ENCODE measurements around the gene FER.
"Not testable (repeated sequence)": the region's sequence is repeated elsewhere in the genome, so short reads cannot be mapped to it uniquely, and the experiment has no call there.

The FER gene

DNA sequence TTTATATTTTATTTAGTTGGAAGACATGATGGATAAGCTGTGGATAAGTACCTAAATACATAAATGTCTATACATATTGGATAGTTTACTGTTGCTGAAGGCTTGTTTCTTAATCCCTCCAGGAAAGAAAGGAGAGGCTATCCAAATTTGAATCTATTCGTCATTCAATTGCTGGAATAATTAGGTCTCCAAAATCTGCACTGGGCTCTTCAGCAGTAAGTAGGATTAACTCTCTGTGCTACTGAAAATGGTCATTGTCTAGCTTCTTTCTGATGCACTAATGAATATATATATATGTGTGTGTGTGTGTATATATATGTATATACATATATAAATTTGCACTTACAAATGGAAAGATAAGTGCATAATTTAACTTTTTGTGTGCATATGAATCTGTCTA is 198.3 kb downstream of the FER start:
- in situ Hi-C loops (cut with HindIII; ENCODE audit: low sequenced_read_pairs): no loop called here

DNA sequence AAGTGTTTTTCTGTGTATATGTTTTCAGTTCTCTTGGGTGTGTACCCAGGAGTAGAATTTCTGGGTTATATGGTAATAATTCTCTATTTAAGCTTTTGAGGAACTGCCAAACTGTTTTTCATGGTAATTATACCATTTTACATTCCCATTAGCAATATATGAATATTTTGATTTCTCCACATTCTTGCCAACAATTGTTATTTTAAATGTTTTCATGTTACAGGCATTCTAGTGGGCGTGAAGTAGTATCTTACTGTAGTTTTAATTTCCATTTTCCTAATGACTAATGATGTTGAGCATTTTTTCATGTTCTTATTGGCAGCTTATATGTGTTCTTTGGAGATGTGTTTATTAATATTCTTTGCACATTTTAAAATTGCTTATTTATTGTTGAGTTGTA is 199.5 kb downstream of the FER start:
- in situ Hi-C loops (cut with HindIII; ENCODE audit: low sequenced_read_pairs): no loop called here

DNA sequence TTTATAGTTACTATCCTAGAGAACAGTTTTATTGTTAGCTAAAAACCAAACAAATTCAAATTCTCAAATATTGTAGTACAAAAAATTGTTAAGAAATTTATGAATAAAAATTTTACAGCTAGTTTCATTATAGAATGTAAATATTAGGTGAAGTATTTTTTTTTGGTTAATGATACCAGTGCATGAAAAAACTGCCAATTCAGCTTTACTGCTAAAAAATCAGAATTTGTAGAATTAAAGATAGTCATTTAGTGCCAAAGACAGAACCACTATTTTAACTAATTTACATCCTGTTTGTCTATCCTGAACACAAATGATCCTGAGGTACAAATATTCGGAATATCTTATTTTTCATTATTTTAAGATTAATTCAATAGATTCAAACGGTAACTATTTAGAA is 202.6 kb downstream of the FER start:
- in situ Hi-C loops (cut with HindIII; ENCODE audit: low sequenced_read_pairs): no loop called here

DNA sequence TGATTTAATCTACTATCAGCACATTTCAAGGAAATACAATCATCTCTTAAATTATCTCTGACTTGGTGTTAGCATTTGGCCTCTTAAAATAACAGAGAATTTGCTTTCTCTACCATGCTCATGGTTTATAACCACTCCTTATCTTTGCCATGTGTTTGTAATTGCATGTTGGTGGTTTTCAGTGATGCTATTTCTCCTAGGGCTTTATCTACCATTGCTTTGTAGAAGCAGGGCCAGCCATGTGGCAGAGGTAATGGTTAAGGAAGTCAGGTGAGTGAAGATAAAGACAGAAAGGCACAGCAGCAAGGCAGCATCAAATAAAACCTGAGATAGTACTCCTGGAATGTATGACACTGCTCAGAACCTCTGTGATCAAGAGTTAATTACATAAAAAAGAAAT is 206.2 kb downstream of the FER start:
- in situ Hi-C loops (cut with HindIII; ENCODE audit: low sequenced_read_pairs): no loop called here

DNA sequence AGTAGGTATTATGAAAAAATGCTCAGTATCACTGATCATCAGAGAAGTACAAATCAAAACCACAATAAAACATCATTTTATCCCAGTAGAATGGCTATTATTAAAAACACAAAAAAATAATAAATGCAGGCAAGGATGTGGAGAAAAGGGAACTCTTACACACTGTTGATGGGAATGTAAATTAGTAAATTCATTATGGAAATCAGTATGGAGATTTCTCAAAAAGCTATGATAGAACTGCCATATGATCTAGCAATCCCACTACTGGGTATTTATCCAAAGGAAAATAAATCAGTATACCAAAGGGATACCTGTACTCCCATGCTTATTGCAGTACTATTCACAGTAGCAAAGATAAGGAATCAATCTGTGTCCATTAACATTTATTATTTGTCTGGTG is 209.6 kb downstream of the FER start:
- in situ Hi-C loops (cut with HindIII; ENCODE audit: low sequenced_read_pairs): no loop called here

DNA sequence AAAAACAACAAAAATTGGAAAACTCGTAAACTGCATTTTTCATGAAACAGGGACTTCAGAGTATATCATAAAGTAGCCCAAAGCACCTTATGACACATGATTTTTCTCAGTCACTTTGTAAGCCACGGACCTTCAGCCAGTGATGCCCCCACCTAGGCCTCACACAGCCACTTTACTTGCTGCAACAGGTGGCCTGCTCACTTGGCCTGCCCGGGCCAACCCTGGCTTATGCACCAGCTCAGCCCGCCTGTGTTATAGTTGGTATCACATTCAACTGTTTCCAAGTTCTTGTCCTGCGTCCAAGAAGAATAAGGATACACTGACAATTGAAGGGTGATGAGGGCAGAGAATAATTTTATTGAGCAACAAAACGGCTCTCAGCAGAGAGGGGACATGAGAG is 219.2 kb downstream of the FER start:
- in situ Hi-C loops (cut with HindIII; ENCODE audit: low sequenced_read_pairs): no loop called here

DNA sequence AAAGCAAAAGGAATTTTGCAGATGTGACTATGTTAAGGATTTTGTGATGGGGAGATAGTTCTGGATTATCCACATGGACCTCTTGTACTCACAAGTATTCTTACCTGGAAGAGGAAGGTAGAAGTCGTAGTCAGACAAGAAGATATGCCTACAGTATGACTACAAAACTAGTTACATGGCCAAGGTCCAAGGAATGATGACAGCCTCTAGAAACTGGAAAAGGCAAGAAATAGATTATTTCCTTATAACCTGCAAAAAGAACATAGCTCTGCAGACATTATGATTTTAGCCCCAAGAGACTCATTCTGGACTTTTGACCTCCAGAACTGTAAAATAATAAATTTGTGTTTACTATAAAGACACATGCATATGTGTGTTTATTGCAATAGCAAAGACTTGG is 226.9 kb downstream of the FER start:
- in situ Hi-C loops (cut with HindIII; ENCODE audit: low sequenced_read_pairs): no loop called here

DNA sequence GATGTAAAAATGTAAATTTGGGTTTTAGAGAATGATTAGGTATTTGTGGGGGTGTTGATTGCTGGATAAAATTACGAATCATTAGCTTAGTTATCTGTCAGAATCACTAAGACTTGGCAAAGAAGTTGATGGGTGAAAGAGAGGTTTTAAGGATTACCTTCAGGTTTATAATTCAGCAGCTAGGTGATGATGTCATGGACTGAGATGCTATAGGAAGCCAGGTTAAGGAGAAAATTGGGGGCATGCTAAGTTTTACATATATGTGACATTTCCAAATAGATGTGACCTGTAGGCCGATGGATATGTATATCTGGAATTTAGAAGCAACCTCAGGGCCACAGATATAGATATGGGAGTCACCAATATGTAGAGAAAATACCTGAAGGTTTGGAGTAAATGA is 228.0 kb downstream of the FER start:
- in situ Hi-C loops (cut with HindIII; ENCODE audit: low sequenced_read_pairs): no loop called here

DNA sequence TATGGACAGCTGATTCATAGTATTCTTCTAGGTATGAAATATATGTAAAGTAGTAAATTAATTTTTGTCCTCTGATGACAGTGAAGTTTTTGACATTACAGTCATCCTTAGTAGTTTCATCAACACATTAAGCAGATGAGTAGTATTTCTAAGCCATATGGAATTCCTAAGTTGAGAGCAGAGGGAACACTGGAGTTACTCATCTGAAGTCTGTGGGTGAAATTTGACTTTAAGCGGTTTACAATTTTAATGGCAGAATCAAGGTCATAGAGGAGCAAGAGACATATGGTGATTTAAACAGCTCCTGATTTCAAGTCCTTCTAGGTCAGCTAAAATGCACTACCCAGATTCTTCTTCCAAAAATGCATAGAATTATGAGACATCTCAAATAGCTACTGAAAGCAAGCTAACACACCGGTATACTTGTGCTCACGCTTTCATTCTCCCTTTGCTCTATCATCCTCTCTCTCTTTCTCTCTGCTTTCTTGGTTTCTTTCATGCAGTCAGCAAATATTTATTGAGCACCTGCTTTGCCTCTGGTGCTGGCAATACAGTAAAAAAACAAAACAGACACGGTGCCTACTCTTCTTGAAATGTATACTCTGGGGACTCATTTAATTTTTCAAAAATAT is 235.9 kb downstream of the FER start:
- in situ Hi-C loops (cut with HindIII; ENCODE audit: low sequenced_read_pairs): no loop called here

DNA sequence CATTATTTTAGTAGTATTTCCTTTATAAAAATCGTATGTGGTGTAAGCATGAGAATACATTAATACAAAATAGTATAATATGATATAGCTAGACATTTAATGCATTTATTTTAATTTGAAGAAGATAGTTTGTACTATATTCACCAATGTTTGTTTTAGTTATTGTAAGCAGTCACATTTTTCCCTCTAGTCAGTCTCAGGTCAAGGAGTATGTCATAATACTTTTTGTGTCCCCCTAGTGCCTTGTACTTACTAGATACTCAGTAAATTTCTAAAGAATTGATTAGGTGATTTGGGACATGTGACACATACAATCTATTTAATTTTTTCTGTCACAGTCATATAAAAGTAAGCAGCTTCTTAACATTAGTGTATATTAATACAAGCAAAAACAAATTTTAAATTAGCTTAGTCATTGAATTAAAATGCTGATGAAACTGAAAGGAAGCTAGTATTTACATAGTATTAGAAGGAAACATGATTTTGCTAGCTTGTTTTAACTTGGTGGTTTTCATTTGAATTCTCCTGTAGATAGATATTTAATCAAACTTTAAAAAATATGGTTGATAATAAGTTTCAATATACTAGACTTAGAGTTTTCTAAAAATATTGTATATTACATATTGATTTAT is 242.2 kb downstream of the FER start:
- in situ Hi-C loops (cut with HindIII; ENCODE audit: low sequenced_read_pairs): no loop called here

DNA sequence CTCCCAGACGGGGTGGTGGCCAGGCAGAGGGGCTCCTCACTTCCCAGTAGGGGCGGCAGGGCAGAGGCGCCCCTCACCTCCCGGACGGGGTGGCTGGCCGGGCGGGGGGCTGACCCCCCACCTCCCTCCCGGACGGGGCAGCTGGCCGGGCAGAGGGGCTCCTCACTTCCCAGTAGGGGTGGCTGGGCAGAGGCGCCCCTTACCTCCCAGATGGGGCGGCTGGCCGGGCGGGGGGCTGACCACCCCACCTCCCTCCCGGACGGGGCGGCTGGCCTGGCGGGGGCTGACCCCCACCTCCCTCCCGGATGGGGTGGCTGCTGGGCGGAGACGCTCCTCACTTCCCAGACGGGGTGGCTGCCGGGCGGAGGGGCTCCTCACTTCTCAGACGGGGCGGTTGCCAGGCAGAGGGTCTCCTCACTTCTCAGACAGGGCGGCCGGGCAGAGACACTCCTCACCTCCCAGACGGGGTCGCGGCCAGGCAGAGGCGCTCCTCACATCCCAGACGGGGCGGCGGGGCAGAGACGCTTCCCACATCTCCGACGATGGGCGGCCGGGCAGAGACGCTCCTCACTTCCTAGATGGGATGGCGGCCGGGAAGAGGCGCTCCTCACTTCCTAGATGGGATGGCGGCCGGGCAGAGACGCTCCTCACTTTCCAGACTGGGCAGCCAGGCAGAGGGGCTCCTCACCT is 244.8 kb downstream of the FER start:
- in situ Hi-C loops (cut with HindIII; ENCODE audit: low sequenced_read_pairs): not testable (repeated sequence)

DNA sequence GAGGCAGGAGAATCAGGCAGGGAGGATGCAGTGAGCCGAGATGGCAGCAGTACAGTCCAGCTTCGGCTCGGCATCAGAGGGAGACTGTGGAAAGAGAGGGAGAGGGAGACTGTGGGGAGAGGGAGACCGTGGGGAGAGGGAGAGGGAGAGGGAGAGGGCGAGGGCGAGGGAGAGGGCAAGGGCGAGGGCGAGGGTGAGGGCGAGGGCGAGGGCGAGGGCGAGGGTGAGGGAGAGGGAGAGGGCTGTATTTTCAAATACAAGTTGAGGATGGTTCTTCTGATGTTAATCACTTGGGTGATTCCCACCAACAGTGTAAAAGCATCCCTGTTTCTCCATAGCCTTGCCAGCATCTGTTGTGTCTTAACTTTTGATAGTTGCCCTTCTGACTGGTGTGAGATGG is 245.7 kb downstream of the FER start:
- in situ Hi-C loops (cut with HindIII; ENCODE audit: low sequenced_read_pairs): not testable (repeated sequence)

DNA sequence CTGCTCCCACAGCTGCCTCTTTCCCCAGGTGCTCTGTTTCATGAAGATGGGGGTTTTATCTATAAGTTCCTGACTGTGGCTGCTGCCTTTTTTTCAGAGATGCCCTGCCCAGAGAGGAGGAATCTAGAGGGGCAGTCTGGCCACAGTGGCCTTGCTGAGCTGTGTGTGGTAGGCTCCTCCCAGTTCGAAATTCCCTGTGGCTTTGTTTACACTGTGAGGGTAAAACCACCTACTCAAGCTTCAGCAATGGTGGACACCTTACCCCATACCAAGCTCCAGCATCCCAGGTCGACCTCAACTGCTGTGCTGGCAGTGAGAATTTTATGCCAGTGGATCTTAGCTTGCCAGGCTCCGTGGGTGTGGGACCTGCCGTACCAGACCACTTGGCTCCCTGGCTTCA is 250.0 kb downstream of the FER start:
- in situ Hi-C loops (cut with HindIII; ENCODE audit: low sequenced_read_pairs): no loop called here

DNA sequence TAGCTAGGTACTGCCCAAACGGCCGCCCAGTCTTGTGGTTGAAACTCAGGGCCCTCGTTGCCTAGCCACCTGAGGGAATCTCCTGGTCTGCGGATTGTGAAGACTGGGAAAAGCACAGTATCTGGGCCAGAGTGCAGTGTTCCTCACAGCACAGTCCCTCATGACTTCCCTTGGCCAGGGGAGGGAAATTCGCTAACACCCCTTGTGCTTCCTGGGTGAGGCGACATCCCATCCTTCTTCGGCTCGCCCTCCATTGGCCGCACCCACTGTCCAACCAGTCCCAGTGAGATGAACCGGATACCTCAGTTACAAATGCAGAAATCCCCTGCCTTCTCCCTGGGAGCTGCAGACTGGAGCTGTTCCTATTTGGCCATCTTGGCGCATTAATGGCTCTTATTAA is 250.5 kb downstream of the FER start:
- in situ Hi-C loops (cut with HindIII; ENCODE audit: low sequenced_read_pairs): no loop called here

DNA sequence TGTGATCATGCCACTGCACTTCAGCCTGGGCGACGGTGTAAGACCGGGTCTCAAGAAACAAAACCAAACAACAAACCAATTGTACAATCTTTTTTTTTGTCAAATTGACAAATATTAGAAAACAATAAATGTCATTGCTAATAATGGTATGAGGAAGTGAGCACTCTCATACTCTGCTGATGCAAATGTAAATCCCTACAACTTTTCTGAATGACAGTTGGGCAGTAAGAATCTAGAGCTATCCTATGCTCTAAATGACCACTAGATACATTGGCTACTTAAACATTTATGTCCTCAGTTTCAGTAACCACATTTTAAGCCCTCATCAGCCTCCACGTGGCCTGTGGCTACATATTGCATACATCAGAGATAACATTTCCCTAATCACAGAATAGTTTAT is 256.2 kb downstream of the FER start:
- in situ Hi-C loops (cut with HindIII; ENCODE audit: low sequenced_read_pairs): no loop called here

DNA sequence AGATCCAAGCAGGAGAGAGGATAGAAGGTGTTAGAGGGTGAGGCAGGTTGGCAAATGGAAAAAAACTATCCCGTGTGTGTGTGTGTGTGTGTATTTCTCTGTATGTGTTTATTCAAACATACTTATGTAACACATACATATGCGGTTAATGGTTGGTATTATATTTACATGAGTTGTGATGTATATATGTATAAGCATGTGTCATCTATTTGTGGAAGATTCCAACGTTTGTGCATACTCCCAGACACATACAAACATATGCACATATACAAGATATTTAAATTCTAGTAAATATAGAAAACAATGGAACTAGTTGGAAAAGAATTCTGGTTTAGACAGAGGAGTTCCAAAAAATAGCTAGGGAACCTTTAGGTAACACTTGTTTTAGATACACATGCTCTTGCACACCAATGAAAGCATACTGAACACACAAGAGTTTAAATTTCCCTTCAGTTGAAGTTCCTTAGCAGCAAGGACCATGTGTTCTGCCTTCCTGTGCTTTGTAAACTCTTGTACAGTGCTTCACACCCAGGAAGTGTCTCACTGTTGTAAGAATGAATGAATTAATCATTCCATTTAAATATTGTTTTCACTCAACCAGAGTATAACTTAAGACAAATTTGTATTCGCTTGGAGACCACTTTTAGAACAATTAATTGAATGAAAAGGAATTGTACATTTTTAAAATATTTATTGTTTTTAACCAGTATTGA is 257.8 kb downstream of the FER start:
- in situ Hi-C loops (cut with HindIII; ENCODE audit: low sequenced_read_pairs): no loop called here

DNA sequence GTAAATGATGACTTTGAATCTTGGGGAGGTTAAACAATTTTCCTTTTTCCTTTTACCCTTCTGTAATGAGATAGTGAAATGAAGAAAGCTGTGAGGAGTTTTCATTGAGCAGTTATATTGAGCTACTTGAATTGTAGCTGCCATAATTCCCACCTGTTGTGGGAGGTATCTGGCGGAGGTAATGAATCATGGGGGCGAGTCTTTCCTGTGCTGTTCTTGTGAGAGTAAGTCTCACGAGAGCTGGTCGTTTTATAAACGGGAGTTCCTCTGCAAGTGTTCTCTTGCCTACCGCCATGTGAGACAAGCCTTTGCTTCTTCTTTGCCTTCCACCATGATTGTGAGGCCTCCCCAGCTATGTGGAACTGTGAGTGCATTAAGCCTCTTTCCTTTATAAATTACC is 258.4 kb downstream of the FER start:
- in situ Hi-C loops (cut with HindIII; ENCODE audit: low sequenced_read_pairs): no loop called here

DNA sequence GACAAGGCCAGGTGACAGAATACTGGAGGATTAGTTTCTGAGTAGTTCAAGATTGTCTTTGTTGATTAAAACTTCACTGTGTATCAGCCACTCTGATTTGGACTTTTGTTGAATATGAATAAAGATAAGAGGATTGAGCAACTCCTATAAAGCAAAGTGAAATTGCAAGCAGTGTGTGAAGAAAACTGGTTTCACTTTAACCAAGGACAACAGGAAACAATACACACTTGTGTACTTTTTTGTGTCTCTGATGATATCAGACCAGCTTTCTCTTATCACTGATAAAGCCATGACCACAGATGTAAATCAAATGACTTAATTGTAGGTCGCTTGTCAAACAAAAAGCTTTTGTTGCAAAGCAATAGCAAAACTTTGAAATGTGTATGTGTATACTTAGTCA is 268.6 kb downstream of the FER start:
- in situ Hi-C loops (cut with HindIII; ENCODE audit: low sequenced_read_pairs): no loop called here

DNA sequence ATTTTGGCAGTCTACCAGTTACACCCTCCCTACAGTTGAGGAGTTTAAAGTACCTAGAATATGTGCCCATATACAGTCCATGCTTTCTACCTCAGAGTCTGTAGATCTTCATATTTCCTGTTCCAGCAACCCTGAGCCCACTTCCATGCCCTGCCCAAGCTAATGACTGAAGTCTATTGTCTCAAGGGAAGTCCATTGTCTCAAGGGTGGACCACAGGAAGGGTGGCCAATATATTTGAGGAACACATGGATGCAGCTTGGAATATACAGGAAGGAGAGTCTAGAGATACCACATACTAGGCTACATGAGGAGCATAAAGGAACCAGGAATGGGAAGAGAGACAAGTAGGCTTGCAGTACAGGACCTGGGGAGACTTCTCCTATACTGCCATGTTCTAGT is 274.4 kb downstream of the FER start:
- in situ Hi-C loops (cut with HindIII; ENCODE audit: low sequenced_read_pairs): no loop called here

DNA sequence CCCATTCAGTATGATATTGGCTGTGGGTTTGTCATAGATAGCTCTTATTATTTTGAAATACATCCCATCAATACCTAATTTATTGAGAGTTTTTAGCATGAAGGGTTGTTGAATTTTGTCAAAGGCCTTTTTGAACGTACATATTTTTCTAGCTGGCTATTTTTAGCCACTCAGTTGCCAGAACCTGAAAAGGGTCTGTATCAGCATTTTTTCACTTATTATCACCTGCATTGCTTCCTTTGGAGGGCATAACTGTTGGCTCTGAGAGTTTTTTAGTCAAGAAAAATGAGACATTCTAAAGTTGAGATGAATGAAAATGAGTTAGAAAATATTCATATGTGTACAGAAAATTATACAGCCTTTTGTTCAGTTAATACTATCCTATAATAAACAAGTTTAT is 278.0 kb downstream of the FER start:
- in situ Hi-C loops (cut with HindIII; ENCODE audit: low sequenced_read_pairs): not testable (repeated sequence)

DNA sequence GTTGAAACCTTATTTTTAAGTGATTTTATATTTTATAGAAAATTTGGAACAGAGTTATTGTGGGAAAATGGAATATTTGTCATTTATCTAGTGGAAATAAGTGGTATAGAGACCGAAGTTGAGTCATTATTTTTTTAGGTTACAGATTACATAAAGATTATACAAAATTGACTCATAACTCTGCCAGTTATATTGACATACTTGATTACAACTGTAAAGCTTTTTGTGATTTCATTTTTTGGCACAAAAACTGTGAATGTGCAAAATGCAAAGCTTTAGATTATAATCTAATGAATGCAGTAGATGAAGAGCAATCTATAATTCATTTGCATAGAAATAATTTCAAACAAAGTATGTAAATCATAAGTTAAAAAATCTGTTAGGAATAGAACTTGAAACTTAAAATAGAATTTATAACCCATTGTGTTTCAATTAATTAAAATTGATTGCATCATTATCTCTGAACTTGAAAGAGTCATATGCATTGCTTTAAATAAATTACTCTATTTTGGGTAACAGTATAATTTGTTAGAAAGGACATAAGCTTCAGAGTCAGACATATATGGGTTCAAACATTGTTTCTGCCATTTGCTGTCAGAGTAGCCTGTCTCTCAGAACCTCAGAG is 280.4 kb downstream of the FER start:
- in situ Hi-C loops (cut with HindIII; ENCODE audit: low sequenced_read_pairs): no loop called here
